Stimulated activated CD4-positive, alpha-beta T cell treated with anti-CD3 and anti-CD28 coated beads, Interleukin-1b, Interleukin-23, amount 100 ng/mL, for 4 hours (primary cell): ENCODE measurements around the gene TXNDC2.

Experiments
- DNase-seq, 2 donors: peaks; one replicate each; pipeline ENCODE4 v3.0.0-alpha.2; 2020; ENCODE audit warnings: low read depth in 2 of 2

TXNDC2 gene

DNA sequence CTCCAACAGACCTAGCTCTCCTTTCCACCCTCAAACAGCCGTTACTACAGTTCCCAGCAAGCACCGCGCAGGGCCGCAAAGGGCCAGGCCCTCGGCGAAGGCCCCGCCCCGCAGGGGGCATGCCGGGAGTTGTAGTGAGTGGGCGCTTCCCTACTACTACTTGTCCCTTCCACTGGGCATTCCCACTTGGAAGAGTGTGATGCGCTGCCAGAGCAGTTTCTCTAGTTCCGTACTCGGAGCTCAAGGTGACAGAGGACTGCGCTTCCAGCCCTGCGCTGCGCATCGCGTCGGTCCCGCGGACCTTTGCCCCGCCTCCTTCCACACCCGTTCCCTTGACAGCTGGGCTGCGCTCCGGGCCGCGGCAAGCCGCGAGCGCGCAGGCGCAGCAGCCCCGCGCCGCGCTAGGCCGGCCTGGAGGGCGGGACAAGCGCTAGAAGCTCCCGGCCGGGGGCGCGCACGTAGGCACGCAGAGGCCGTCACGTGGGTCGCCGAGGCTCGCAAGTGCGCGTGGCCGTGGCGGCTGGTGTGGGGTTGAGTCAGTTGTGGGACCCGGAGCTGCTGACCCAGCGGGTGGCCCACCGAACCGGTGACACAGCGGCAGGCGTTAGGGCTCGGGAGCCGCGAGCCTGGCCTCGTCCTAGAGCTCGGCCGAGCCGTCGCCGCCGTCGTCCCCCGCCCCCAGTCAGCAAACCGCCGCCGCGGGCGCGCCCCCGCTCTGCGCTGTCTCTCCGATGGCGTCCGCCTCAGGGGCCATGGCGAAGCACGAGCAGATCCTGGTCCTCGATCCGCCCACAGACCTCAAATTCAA, 28.0 kb downstream of the TXNDC2 start, which contains the start of gene VAPA:
Gene VAPA, plus strand, starts transcription at position 491 of the 808 bp plus-strand sequence. Its CDS starts 241 bp downstream, at position 732.
- peak; percentile 84 to 89 for DNase-seq

DNA sequence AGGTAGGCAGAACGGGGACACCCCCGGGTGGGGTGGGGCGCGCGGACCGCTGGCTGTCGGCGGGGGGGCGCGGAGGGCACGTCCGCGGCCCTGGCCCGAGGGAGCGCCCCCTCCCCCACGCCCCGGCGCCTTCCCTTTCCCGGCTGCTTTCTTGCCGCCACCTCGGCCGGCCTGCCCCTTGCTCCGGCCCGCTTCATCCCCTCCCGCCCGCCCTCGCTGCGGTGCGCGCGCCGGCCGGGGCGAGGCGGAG, 28.5 kb downstream of the TXNDC2 start:
- no peak for DNase-seq

DNA sequence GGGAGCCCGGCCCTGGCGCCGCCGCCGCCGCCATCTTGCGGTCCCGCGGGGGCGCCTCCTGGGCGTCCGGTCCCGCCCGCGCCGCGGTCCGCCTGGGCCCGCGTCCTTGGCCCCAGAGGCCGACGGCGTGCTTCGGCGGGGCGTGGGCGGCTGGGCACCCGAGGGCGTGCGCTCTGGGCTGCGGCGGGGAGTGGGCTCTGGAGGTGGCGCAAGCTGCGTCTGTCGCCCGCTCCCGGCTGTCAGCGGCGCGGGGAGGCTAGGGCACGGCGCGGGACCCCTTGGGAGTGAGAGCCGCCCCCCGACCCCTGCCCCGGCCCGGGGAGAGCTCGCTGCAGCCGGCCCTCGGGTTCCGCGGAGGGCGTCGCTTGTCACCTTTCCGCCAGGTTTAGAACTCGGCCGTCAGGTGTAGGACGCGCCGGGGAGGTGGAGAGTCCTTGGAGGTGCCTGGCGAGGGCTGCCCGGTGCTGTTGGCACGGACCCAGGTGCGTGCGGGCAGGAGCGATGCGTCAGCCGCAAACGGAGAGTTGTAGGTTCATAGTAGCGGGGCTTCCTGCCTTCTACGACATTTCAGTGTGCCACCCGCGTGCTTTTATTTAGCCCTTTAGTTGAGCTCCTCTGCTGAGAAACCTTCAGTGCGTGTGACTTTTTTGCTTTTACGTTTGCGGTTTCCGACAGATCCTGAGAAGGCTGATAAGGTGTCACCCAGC, 29.0 kb downstream of the TXNDC2 start:
- peak; percentile 65 for DNase-seq

GRCh38 chr18:9915291-9916076, 29.7 kb downstream of the TXNDC2 start:
- no peak for DNase-seq

DNA sequence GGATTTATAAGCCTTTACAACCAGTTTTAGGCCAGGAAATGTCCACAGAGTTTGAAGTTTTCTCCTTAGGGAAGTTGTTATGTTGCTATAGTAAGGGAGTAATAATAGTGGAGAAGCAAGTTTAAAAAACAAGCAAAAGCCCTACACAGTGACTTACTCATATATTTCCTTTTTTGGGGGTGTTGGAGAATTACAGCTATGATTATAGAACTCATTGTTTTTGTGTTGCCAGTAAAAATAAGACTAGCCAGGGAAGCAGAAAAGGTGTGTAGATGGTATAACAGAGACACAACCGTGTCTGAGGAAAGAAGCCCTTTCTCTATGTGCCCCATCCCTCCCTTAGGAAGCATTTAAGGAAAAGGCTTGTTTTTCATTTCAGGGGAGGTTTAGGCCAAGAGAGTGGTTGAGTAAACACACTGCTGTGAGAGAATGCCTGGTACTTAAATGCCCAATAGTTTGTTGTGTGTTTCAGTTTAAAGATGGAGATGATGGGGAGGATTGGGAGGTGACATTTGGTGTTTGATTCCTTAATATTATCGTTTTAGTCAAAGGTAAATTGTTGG, 30.4 kb downstream of the TXNDC2 start:
- DNase-seq = no peak

DNA sequence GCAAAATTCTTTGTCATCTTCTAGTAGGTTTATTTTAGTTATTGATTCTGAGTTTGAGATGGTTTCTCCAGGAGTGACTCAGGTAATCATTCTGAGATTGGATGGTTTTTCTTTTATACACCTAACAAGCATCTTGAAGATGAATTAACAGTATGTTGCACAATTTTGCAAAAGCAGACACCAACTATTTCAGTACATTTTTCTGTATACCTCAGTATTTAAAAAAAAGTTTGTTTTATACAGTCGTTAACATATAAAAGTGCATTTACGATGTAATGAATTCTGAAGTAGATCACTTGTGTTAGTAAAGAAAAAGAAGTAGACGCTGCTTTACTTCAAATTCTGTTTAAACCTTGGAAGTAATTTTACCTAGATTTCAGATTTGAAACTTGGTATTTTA, 31.0 kb downstream of the TXNDC2 start:
- no peak for DNase-seq

- no peak for DNase-seq
These were observed 32.4 kb downstream of the TXNDC2 start for GRCh38 chr18:9918016-9918680.

- no peak for DNase-seq
These were observed 33.9 kb downstream of the TXNDC2 start for GRCh38 chr18:9919564-9920232.

- DNase-seq = no peak
These were observed 37.0 kb downstream of the TXNDC2 start for GRCh38 chr18:9922592-9923311.

DNA sequence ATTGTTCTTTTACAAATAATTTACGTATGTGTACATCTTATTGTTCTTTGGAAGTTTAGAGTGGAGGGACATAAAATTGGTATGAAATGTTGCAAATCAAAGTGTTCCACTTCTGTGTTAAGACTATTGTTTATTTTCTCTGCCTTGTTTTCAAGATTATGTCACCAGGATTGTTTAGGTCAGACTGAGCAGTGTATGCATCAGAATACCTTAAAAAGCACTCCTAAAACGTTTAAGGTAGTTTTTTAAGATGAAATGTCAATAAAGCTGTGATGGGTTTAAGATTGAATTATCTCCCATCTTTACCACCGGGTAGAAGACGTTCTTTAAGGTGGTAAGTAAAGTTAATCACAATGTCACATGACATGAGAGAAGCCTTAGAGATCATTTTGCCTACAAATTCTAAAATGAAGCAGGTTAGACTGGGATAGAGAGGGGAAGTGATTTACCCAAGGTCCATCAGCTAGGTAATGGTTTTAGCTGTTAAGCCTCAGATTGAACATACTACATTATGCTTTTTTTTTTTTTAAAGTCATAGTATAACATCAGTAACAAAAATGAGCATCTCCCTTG, 38.7 kb downstream of the TXNDC2 start:
- DNase-seq = no peak

DNA sequence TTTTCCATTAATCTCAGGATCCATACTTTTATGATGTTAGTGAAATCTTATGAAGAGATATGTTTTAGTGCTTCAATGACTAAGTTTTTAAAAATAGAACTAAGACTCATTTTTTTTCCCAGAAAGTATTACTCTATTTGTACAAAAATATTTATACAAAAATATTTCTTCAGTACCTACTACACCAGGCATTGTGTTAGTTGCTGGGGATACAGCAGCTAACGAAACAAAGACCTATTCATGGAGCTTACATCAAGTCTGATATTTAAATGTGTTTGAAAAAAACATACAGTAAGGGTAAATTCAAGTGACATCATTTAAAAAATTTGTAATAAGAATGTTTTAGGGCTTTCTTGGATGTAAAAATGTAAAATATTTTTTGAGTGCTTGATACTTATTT, 39.6 kb downstream of the TXNDC2 start:
- no peak for DNase-seq

DNA sequence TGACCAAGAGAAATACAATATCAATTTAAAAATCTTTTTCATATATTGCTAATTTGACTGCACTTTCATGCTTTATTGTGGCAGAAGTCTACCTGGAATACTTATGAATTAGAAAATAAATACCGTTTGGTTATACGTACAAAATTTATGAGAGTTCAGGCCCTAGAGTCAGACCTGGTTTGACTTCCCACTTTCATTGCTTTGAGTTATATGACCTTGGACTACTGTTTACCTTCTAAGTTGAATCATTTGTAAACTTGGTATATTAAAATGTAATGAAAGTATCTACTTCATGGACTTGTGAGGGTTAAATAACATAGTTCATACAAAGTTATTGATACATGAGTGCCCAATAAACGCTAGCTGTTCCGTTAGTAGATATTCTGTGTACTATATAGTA, 40.0 kb downstream of the TXNDC2 start:
- no peak for DNase-seq

- no peak for DNase-seq
These were observed 40.6 kb downstream of the TXNDC2 start for GRCh38 chr18:9926223-9926894.

DNA sequence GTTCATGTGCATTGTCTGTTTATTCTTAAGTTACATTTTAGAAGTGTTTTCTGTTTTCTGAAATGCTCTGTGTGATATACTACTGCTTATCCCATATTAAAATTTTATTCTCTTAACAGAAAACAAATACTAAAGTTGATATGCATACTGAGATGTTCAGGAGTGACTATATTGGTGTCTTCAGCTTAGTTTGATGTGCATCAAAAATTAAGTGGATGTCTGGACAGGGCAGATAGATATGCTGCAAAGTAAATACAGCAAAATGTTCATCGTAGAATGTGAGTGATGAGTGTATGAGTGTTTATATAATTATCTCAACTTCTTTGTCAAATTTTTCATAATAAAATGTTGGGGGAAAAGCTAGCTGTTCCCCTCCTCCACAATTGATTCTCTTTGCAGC, 41.2 kb downstream of the TXNDC2 start:
- DNase-seq = no peak

DNA sequence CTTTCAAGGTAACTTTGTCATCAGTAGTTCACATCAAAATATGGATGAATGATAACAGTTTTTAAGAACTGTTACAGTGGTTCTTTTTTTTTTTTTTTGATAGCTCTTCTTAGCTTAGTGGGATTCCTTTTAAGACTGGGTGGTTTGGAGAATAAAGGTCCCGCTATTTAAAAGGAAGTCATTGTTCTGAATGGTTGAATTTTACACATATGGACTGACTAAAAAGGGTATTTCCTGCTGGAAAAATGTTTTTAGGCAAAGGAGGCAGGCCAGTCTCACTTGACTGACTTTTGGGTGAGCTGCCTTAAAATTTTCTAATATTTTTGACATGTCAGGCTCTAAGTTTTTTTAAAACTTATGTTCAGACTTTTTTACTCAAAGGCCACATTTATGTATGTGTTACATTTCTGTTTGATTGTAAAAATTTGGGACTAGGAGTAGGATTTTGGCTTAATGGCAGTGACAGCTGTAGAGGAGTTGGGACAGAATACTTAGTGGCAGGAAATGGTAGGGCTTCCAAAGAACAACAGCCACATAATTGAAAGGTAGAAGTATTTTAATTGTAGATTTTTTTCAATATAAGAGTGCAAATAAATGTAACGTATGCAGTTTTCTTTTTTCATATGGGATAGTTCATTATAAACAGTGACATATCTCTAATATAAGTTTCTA, 41.8 kb downstream of the TXNDC2 start:
- DNase-seq = no peak

DNA sequence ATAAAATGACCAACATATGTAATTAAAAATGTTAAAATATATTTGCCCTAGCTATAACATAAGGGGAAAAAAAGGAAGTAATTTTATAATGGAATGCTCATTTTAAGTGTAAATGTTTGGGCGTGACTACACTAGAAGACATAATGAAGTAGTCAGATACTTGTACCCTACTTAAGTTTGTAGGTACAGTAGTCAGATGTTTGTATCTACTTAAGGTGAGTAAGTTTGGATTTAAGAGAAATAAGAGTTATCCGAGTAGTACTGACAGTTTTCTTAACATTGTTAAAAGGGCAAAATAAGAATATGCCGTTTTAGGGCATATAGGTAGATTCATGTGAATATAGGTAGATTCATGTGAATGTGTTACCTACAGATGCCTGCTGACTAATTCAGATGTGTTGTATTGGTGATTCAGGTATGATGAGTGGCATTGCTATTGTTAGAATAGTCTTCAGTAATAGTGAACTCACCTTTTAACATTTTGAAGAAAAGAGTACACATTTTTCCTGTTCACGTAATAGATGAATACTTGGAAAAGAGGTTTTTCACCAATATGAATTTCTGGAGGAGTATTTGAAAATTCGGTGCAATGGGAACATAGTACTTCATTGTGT, 43.0 kb downstream of the TXNDC2 start:
- no peak for DNase-seq

DNA sequence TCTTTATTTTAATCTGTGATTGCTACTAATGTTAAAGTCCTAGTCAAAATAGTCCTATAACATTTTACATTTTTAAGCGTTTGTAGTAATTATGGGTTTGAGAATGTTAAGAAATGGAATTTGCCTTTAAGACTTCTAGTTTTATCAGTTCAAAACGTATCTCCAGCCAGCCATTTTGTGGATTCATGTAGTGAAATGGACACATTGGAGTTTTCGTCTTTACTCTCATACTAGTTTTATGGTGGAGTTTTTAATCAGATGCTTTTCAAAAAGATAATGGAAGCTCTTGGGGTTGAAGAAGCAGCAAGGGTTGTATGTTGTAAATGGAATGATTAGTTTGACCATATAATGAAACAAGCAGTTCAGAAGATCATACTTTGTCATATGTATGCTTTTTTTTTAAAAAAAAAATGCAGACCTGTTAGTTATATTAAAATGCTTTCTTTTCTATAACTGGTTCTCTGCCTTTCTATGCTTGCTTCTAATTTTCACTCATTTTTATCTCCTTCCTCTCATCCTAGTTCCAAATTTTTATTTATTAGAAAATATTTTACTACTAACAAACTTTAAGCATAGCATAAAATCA, 44.6 kb downstream of the TXNDC2 start:
- no peak for DNase-seq

GRCh38 chr18:9931146-9931545, 45.4 kb downstream of the TXNDC2 start:
- no peak for DNase-seq
